ENCODE measurements around the gene BLTP2. TPM values are rescaled to one million over a fixed set of nuclear protein-coding genes. Genes with fewer than 3 reads are reported as not detected.
"Not testable (repeated sequence)": the region's sequence is repeated elsewhere in the genome, so short reads cannot be mapped to it uniquely, and the experiment has no call there.

BLTP2 gene
- total RNA-seq, 1 donor from 2014 or later, result 191 TPM

- DNase-seq (ENCODE audit: low read depth, low spot score), result no peak
- no peak overlapping the region for H3K4me3 Mint-ChIP-seq
These were observed 29.6 kb downstream of the BLTP2 start for GRCh38 chr17:28615260-28615940.

DNA sequence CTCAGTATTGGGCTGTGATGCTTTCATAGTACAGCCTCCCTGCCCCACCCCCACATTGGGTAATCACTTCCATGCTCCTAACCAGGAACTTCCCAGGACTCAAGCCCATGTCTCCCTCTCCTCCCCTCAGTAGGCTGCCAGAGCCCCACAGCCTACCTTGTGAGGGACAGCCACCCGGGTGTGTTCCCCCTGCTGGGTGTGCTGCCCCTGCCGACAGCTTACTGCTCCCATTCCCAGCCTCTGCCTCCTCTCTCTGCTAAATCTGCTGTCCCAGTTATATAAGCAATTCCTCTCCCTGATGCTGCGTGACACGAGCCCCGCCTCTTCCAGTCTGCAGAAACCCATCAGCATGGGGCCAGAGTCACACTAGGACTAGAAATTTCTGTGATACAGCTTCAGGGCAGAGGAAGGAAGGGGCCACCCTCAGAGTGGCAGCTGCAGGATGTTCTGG is 31.0 kb downstream of the BLTP2 start, which contains the start of gene RSKR:
Gene RSKR, minus strand, starts transcription at position 255 of the 451 bp plus-strand sequence. Its CDS starts 24 bp downstream, at position 231.
- Mint-ChIP-seq H3K9me3 (no peaks in the 10 kb centered on the region), H3K27me3 (ENCODE audit: low read depth) (no peaks in the 10 kb centered on the region), H3K4me1 (peaks cover 5% of the 10 kb centered on the region), H3K4me3 (peak within 1 kb of the TSS; percentile 21), H3K36me3 (ENCODE audit: low read depth) (peaks cover 22% of the 10 kb centered on the region), H3K27ac (ENCODE audit: unreplicated experiment) (no peak within 1 kb of the TSS)
- TF ChIP-seq, protein P1, sequence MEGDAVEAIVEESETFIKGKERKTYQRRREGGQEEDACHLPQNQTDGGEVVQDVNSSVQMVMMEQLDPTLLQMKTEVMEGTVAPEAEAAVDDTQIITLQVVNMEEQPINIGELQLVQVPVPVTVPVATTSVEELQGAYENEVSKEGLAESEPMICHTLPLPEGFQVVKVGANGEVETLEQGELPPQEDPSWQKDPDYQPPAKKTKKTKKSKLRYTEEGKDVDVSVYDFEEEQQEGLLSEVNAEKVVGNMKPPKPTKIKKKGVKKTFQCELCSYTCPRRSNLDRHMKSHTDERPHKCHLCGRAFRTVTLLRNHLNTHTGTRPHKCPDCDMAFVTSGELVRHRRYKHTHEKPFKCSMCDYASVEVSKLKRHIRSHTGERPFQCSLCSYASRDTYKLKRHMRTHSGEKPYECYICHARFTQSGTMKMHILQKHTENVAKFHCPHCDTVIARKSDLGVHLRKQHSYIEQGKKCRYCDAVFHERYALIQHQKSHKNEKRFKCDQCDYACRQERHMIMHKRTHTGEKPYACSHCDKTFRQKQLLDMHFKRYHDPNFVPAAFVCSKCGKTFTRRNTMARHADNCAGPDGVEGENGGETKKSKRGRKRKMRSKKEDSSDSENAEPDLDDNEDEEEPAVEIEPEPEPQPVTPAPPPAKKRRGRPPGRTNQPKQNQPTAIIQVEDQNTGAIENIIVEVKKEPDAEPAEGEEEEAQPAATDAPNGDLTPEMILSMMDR (conservative IDR thresholded peaks at IDR 0.05), result no peak
- no peak for DNase-seq (ENCODE audit: low read depth, low spot score)

More at GRCh38 chr17:28615260-28615940, 29.6 kb downstream of the BLTP2 start:
- peaks cover 25% of the 10 kb centered on the region for H3K36me3 Mint-ChIP-seq (ENCODE audit: low read depth)
- TF ChIP-seq, protein P1 (conservative IDR thresholded peaks at IDR 0.05), result no peak
- no peaks in the 10 kb centered on the region for H3K9me3 Mint-ChIP-seq
- H3K27me3 Mint-ChIP-seq (ENCODE audit: low read depth), result no peaks in the 10 kb centered on the region
- peaks cover 5% of the 10 kb centered on the region for H3K4me1 Mint-ChIP-seq
- H3K27ac Mint-ChIP-seq (ENCODE audit: unreplicated experiment), result no peak overlapping the region

DNA sequence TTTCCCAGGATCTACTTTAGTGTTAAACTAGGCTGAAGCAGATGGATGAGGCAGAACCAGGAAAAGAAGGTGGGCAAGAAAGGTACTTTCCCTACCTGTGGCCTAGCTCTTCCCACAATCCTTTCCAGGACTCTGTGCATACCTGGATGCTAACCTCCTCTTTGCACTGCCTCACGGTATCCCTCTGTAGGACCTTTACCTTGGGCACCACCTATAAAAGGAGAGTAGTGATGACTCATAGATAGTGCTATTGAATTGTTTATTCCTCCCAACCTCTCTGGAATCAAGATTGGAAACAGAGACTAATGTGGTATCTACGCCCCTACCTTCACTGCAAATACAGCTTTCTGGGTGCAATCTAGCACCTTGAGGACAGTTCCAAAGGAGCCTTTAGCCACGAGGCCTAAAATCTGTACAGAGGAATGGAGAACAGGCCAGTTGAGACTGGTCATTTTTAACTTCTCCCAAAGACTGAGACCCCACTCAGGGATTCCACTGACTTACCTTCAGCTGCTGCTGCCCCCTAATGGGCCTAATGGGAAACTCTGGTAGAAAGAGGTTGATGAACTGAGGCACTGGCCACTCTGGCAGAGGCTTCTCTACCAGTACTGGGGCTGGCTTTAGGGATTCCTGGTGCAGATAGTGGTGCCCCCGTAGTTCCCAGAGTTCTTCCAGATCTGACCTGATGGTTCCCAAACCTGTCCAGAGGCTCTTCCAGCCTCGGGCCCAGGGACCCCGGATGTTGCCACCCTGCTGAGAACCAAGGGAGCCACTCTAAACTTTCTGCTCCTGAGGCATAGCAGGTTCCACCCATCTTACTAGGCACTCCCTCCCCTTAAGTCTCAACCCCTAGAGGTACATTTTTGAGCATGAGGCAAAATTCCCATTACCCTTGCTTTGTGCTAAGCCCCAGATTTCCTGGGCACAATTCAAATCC is 31.8 kb downstream of the BLTP2 start:
- TF ChIP-seq, protein P1 (conservative IDR thresholded peaks at IDR 0.05), result peak; percentile 74
- peak; percentile 36 for DNase-seq (ENCODE audit: low read depth, low spot score)
- no peaks in the 10 kb centered on the region for H3K27me3 Mint-ChIP-seq (ENCODE audit: low read depth)
- H3K4me3 Mint-ChIP-seq, result peak overlapping the region; percentile 21
- no peaks in the 10 kb centered on the region for H3K9me3 Mint-ChIP-seq
- peaks cover 5% of the 10 kb centered on the region for H3K4me1 Mint-ChIP-seq
- peaks cover 18% of the 10 kb centered on the region for H3K36me3 Mint-ChIP-seq (ENCODE audit: low read depth)
- no peak overlapping the region for H3K27ac Mint-ChIP-seq (ENCODE audit: unreplicated experiment)

- DNase-seq (ENCODE audit: low read depth, low spot score), result no peak
- Mint-ChIP-seq H3K9me3 (no peaks in the 10 kb centered on the region), H3K27ac (ENCODE audit: unreplicated experiment) (no peak overlapping the region), H3K27me3 (ENCODE audit: low read depth) (no peaks in the 10 kb centered on the region), H3K4me3 (no peak overlapping the region), H3K36me3 (ENCODE audit: low read depth) (peaks cover 18% of the 10 kb centered on the region), H3K4me1 (peaks cover 5% of the 10 kb centered on the region)
- TF ChIP-seq, protein P1 (conservative IDR thresholded peaks at IDR 0.05), result no peak
These were observed 32.4 kb downstream of the BLTP2 start for GRCh38 chr17:28612531-28612930.

GRCh38 chr17:28610376-28610775 is 34.6 kb downstream of the BLTP2 start:
- no peak for DNase-seq (ENCODE audit: low read depth, low spot score)
- TF ChIP-seq, protein P1 (conservative IDR thresholded peaks at IDR 0.05), result no peak
- Mint-ChIP-seq H3K27me3 (ENCODE audit: low read depth) (no peaks in the 10 kb centered on the region), H3K36me3 (ENCODE audit: low read depth) (peaks cover 14% of the 10 kb centered on the region), H3K9me3 (no peaks in the 10 kb centered on the region), H3K4me1 (peaks cover 5% of the 10 kb centered on the region), H3K4me3 (no peak overlapping the region), H3K27ac (ENCODE audit: unreplicated experiment) (peak overlapping the region; percentile 74)

DNA sequence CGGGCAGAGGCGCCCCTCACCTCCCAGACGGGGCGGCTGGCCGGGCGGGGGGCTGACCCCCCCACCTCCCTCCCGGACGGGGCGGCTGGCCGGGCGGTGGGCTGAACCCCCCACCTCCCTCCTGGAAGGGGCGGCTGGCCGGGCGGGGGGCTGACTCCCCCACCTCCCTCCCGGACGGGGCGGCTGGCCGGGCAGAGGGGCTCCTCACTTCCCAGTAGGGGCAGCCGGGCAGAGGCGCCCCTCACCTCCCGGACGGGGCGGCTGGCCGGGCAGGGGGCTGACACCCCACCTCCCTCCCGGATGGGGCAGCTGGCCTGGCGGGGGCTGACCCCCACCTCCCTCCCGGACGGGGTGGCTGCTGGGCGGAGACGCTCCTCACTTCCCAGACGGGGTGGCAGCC is 40.9 kb downstream of the BLTP2 start:
- H3K27ac Mint-ChIP-seq (ENCODE audit: unreplicated experiment); H3K4me3 Mint-ChIP-seq; H3K9me3 Mint-ChIP-seq; H3K36me3 Mint-ChIP-seq (ENCODE audit: low read depth); H3K27me3 Mint-ChIP-seq (ENCODE audit: low read depth); DNase-seq (ENCODE audit: low read depth, low spot score): not testable (repeated sequence)
- H3K4me1 Mint-ChIP-seq, result peaks cover 14% of the 10 kb centered on the region

All from neural crest cell (in vitro differentiated cells).